Fibroblast of skin of scalp (primary cell): ENCODE data around the gene RNU1-4.
"Not testable (repeated sequence)": the region's sequence is repeated elsewhere in the genome, so short reads cannot be mapped to it uniquely, and the experiment has no call there.

Experiments used
- DNase-seq: peaks from one replicate; pipeline ENCODE4 v3.0.0-alpha.2; 2013

RNU1-4 gene

GRCh38 chr1:16709659-16710087 is 30.6 kb upstream of the RNU1-4 start:
- DNase-seq: not testable (repeated sequence)

- not testable (repeated sequence) for DNase-seq
Measured at GRCh38 chr1:16710618-16711017, 29.7 kb upstream of the RNU1-4 start.

- not testable (repeated sequence) for DNase-seq
Measured at GRCh38 chr1:16712131-16712530, 28.2 kb upstream of the RNU1-4 start.

- DNase-seq: not testable (repeated sequence)
Measured at GRCh38 chr1:16712582-16712981, 27.7 kb upstream of the RNU1-4 start.

- not testable (repeated sequence) for DNase-seq
Measured at GRCh38 chr1:16712984-16713383, 27.3 kb upstream of the RNU1-4 start.

- DNase-seq: not testable (repeated sequence)
Measured at GRCh38 chr1:16713480-16713879, 26.8 kb upstream of the RNU1-4 start.

GRCh38 chr1:16716691-16717335 is 23.5 kb upstream of the RNU1-4 start:
- no peak for DNase-seq

GRCh38 chr1:16717336-16718098 is 22.8 kb upstream of the RNU1-4 start:
- no peak for DNase-seq

- DNase-seq: not testable (repeated sequence)
Measured at GRCh38 chr1:16718099-16718907, 22.0 kb upstream of the RNU1-4 start.

GRCh38 chr1:16718908-16719533 is 21.3 kb upstream of the RNU1-4 start:
- DNase-seq: no peak

- DNase-seq: no peak
Measured at GRCh38 chr1:16719571-16720350, 20.6 kb upstream of the RNU1-4 start.

GRCh38 chr1:16720351-16721223 is 19.7 kb upstream of the RNU1-4 start:
- no peak for DNase-seq

- DNase-seq: no peak
Measured at GRCh38 chr1:16721871-16722641, 18.3 kb upstream of the RNU1-4 start.

GRCh38 chr1:16724718-16725438 is 15.4 kb upstream of the RNU1-4 start:
- no peak for DNase-seq

- DNase-seq: not testable (repeated sequence)
Measured at GRCh38 chr1:16725439-16726245, 14.7 kb upstream of the RNU1-4 start.

GRCh38 chr1:16727190-16728111 is 12.9 kb upstream of the RNU1-4 start:
- peak; percentile 69 for DNase-seq

- DNase-seq: not testable (repeated sequence)
Measured at GRCh38 chr1:16728243-16728949, 11.9 kb upstream of the RNU1-4 start.
